ENCODE results near the gene PASK. TPM values are rescaled to one million over a fixed set of nuclear protein-coding genes. Genes with fewer than 3 reads are reported as not detected.

The PASK gene
- total RNA-seq, 1 experiment from 2014 or later, result 69.3 TPM

- intact Hi-C loops (cut with micrococcal nuclease; ENCODE audit: unreplicated experiment), result no loop called here
- Mint-ChIP-seq H3K4me1 (ENCODE audit: low read depth, unreplicated experiment) (no peaks in the 10 kb centered on the region), H3K9me3 (ENCODE audit: low read depth, unreplicated experiment) (no peaks in the 10 kb centered on the region), H3K36me3 (ENCODE audit: insufficient read depth, unreplicated experiment) (peaks cover 26% of the 10 kb centered on the region), H3K27ac (ENCODE audit: unreplicated experiment) (no peak overlapping the region), H3K27me3 (ENCODE audit: unreplicated experiment) (no peaks in the 10 kb centered on the region), H3K4me3 (ENCODE audit: low read depth, unreplicated experiment) (no peak overlapping the region)
- DNase-seq, result no peak
- TF ChIP-seq CTCF (IDR thresholded peaks at IDR 0.05; ENCODE audit: unreplicated experiment), result no peak
- no TSS peak for BruUV-seq (replicated peaks)
- CTCF ChIA-PET, result no interaction called here
Observed at GRCh38 chr2:241159116-241159515, 9.8 kb upstream of the PASK start.

- no TSS peak for BruUV-seq (replicated peaks)
- Mint-ChIP-seq H3K4me1 (ENCODE audit: low read depth, unreplicated experiment) (no peaks in the 10 kb centered on the region), H3K4me3 (ENCODE audit: low read depth, unreplicated experiment) (no peak overlapping the region), H3K9me3 (ENCODE audit: low read depth, unreplicated experiment) (no peaks in the 10 kb centered on the region), H3K27ac (ENCODE audit: unreplicated experiment) (no peak overlapping the region), H3K36me3 (ENCODE audit: insufficient read depth, unreplicated experiment) (peaks cover 26% of the 10 kb centered on the region), H3K27me3 (ENCODE audit: unreplicated experiment) (no peaks in the 10 kb centered on the region)
- no peak for TF ChIP-seq CTCF (IDR thresholded peaks at IDR 0.05; ENCODE audit: unreplicated experiment)
- CTCF ChIA-PET, result no interaction called here
- intact Hi-C loops (cut with micrococcal nuclease; ENCODE audit: unreplicated experiment), result no loop called here
- no peak for DNase-seq
Observed at GRCh38 chr2:241158546-241158900, 9.3 kb upstream of the PASK start.

- Mint-ChIP-seq H3K4me3 (ENCODE audit: low read depth, unreplicated experiment) (no peak overlapping the region), H3K4me1 (ENCODE audit: low read depth, unreplicated experiment) (no peaks in the 10 kb centered on the region), H3K27me3 (ENCODE audit: unreplicated experiment) (no peaks in the 10 kb centered on the region), H3K36me3 (ENCODE audit: insufficient read depth, unreplicated experiment) (peaks cover 22% of the 10 kb centered on the region), H3K27ac (ENCODE audit: unreplicated experiment) (no peak overlapping the region), H3K9me3 (ENCODE audit: low read depth, unreplicated experiment) (no peaks in the 10 kb centered on the region)
- TF ChIP-seq CTCF (IDR thresholded peaks at IDR 0.05; ENCODE audit: unreplicated experiment), result no peak
- intact Hi-C loops (cut with micrococcal nuclease; ENCODE audit: unreplicated experiment), result no loop called here
- CTCF ChIA-PET, result interaction anchor here (0.6 kb wide), 1 partner anchor 325 kb away, joined by 3 read pairs; no protein-coding TSS in a partner anchor
- DNase-seq, result no peak
- no TSS peak for BruUV-seq (replicated peaks)
Observed at GRCh38 chr2:241157841-241158545, 8.7 kb upstream of the PASK start.

- Mint-ChIP-seq H3K36me3 (ENCODE audit: insufficient read depth, unreplicated experiment) (peaks cover 12% of the 10 kb centered on the region), H3K27ac (ENCODE audit: unreplicated experiment) (no peak overlapping the region), H3K4me1 (ENCODE audit: low read depth, unreplicated experiment) (peaks cover 5% of the 10 kb centered on the region), H3K4me3 (ENCODE audit: low read depth, unreplicated experiment) (no peak overlapping the region), H3K27me3 (ENCODE audit: unreplicated experiment) (no peaks in the 10 kb centered on the region), H3K9me3 (ENCODE audit: low read depth, unreplicated experiment) (no peaks in the 10 kb centered on the region)
- TF ChIP-seq CTCF (IDR thresholded peaks at IDR 0.05; ENCODE audit: unreplicated experiment), result no peak
- CTCF ChIA-PET, result interaction anchor here (0.6 kb wide), 2 partner anchors 21 to 426 kb away, joined by 3 to 5 read pairs; no protein-coding TSS in a partner anchor
- no peak for DNase-seq
- intact Hi-C loops (cut with micrococcal nuclease; ENCODE audit: unreplicated experiment), result no loop called here
- BruUV-seq (replicated peaks), result no TSS peak
Observed at GRCh38 chr2:241156971-241157441, 7.7 kb upstream of the PASK start.

Measured in Calu3 (cell line).